ENCODE results near the gene CACNA1B. TPM values are rescaled to one million over a fixed set of nuclear protein-coding genes. Genes with fewer than 3 reads are reported as not detected.
"Not testable (repeated sequence)": the region's sequence is repeated elsewhere in the genome, so short reads cannot be mapped to it uniquely, and the experiment has no call there.

The CACNA1B gene
- total RNA-seq, 1 donor from 2014 or later = 0.07 TPM

DNA sequence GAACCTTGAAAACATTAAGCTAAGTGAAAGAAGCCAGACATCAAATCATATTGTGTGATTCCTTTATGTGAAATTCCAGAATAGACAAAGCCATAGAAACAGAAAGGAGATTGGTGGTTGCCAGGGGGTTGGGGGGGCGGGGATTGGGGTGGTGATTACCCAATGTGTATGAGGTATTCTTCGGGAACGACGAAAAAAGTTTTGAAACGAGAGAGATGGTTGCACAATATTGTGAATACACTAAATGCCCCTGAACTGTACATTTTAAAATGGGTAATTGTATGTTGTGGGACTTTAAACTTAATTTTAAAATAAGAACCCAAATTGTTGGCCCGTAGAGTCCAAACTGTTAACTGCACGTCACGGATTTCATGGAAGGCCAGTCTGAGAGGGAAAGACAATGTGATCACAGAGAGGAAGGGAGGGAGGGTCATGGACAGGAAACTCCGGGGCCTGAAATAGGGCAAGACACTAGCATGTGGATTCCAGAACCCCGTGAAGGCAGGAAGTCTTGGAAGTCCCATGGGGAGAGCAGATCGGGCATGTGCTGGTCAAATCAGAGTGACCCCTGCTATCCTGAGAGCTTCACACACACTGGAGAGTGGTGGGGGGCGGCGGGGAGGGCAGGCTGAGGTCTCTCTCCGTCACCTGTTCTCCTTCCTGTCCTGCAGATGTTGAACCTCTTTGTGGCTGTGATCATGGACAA, 218.4 kb downstream of the CACNA1B start:
- no peak for DNase-seq (ENCODE audit: low read depth, low spot score)

DNA sequence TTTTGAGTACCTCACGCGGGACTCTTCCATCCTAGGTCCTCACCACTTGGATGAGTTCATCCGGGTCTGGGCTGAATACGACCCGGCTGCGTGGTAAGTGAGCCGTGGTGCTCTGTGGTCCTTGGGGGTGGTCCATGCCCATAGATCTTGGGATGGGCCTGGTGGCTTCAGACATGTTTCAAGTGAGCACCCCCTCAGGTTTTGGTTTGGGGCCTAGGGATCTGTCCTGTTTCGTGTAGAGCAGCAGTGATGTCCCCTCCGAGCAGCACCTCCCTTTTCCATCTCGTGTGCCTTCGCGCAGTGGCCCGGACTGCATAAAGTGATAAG, 218.9 kb downstream of the CACNA1B start:
- DNase-seq (ENCODE audit: low read depth, low spot score) = no peak

DNA sequence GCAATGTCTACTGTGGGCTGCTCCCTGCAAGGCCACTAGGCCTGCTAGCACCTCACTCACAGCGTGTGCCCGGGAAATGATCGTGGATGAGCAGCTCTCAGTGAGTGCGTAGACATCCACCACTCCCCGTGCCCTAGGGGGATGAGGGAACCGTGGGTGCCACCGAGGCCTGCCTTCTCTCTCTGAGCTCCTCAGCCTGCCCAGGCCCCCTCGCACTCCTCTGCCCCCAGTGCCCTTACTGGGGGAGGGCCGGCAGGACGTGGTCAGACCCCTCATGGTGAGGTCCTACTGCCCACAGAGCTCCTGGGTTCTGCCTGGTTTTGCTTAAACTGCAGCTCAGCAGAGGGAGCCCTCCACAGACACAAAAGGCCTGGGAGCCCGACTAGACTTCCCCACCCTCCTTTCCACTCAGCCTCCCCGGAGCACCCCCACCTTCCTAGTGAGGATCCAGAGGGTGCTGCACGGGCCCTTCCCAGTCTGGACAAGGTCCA, 220.0 kb downstream of the CACNA1B start:
- DNase-seq (ENCODE audit: low read depth, low spot score) = no peak

DNA sequence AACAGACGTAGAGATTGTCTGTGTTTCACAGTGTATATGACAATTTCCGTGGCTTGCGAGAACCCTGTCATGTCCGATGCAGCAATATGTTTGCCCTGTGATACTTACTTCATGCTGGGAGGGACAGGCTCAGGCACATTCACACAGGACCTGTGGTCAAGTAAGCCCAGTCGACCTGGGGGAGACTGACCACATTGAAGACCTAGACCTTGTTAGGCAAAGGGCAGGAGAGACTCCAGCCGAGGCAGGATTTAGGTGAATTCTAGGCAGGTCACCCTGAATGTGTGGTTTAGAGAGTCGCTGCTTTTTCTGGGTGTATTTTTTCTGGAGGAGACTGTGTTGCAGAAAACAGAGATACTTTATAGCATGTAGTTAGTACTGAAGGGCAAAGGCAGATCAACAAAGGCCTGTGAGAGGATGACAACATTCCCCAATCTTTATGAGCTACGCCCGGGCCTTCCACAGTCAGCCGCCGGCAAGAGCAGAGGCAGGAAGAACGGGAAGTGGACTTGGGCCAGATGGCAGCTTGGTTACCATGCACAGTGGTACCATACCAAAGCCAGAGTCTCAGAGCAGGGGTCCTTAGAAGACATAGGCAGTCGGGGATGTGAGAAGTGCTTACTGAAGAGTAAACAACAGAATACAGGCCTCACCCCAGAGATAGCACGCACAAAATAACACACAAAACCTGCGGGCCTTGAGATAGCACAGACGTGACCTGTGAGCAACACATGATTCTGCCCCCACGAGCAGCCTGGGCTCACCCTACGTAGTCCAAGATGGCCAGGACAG, 220.7 kb downstream of the CACNA1B start:
- DNase-seq (ENCODE audit: low read depth, low spot score) = no peak

DNA sequence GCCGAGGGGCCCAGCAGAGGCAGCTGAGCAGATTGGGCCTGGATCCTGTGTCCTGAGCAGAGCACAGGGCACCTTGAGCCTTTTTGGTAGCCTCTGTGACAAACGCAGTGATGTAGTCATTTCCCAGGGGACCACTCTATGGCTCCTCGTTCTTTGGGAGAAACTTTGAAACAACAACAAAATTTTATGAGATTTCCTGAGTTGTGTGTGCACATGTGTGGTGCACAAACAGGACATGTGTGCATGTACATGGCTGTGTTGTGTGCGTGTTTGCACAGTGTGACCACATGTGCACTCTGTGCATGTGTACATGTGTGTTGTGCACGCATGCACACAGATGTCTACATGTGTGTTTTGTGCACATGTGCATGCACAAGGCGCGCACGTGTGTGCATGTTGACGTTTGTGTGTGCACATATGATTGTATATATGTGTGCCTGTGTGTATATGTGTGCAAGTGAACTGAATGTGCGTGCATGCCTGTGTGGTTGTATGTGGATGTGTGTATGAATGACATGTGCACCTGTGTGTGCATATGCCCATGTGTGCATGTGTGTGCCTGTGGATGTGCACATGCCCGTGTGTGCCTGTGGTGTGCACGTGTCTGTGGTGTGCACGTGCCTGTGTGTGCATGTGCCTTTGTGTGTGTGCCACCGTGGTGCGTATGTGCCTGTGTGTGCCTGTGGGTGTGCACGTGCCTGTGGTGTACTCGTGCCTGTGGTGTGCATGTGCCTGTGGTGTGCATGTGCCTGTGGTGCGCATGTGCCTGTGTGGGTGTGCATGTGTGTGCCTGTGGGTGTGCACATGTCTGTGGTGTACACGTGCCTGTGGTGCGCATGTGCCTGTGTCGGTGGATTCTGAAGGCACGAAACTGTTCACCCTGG, 221.6 kb downstream of the CACNA1B start:
- DNase-seq (ENCODE audit: low read depth, low spot score) = no peak

DNA sequence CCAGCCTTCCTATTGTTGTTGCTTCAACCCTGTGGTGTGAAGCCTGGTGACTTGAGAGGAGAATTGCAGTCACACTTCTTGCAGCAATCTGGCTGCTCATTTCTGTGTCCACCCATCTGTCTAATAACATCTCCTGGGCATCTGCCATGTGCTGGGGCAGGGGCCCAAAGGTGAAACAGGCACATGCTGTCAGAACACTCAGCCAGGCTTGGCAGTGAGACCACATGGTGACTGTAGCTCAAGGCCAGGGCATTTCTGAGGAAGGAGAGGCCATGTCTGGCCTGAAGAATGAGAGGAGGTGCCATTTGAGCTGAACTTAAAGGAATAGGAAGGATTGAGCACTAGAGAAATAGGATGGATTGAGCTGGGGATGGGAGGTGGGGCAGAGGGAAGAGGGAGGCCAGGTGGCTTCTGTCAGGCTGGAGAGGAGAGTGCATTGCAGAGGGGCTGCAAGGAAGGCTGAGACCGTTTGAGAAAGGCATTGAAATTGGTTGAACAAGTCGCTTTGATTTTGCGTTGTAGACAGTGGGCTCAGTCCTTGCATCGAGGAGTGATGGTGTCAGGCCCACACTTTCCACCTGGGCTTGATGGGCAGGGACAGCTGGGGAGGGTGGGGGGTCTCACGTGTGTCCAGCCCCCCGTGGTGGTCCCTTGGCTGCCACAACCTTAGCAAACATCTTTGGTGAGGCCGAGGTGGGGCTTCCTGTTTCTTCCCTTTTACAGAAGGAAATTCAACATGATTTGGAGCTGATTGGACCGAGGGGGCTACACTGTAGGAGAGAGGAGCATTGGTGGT, 222.4 kb downstream of the CACNA1B start:
- DNase-seq (ENCODE audit: low read depth, low spot score) = no peak

DNA sequence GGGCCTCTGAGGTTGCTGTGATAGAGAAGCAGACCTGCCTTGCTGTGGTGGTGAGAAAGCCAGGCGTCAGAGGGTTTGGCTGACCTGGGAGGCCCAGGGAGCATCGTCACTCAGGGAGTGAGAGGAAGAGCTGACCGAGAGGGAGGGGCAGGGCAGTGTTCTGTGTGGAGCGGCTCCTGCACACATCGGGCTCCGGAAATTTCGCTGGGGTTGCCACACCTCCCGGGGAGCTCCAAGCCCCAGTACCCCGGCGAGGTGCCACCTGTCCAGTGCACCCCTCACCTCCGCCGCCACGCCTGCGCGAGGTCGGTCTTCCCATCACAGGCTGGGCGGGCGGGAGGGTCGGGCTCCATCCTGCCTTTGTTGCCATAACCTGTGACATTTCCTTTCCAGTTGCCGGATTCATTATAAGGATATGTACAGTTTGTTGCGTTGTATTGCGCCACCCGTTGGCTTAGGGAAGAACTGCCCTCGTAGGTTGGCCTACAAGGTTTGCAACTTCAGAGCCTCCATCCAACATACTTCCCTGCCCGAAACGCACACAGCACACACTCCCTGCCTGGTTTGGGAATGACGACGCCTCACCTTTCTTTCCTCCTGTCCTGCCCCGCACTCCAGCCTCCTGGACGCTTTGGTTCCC, 223.2 kb downstream of the CACNA1B start:
- DNase-seq (ENCODE audit: low read depth, low spot score) = no peak

DNA sequence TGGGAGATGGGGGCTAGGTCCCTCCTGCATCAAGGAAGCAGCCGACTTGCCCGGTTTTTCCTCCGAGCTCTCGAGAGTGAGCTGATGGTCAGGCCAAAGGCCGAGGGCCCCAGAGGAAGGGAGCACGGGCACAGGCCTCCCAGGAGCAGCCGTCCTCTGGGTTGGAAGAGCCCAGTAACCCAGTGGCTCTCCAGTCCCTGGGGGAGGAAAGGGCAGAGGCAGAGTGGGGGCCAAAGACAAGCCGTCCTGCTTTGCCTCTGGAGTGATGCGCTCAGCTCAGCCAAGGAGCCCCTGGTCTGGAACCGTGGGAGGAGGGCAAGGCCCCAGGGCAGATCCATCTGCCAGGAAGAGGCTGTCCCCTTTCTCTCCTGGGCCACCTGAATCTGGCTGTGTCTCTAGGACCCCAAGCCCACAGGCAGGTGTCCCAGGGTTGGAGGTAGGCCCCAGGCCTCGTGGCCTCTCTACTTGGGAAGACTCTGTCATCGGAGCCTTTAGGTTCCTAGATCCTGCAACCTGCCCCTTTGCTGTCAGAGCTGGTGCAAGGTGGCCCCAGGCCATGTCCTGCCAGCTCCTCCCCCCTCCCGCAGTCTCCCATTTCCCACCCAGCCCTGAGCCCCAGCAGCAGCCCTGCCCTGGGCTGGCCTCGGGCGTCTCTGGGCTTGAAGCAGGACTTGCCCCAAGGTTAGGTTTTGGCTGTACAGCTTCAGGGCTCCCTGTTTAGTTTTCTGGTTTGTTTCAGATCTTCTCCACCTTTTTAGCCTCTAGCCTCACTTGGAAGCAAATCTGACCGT, 224.1 kb downstream of the CACNA1B start:
- DNase-seq (ENCODE audit: low read depth, low spot score) = no peak

DNA sequence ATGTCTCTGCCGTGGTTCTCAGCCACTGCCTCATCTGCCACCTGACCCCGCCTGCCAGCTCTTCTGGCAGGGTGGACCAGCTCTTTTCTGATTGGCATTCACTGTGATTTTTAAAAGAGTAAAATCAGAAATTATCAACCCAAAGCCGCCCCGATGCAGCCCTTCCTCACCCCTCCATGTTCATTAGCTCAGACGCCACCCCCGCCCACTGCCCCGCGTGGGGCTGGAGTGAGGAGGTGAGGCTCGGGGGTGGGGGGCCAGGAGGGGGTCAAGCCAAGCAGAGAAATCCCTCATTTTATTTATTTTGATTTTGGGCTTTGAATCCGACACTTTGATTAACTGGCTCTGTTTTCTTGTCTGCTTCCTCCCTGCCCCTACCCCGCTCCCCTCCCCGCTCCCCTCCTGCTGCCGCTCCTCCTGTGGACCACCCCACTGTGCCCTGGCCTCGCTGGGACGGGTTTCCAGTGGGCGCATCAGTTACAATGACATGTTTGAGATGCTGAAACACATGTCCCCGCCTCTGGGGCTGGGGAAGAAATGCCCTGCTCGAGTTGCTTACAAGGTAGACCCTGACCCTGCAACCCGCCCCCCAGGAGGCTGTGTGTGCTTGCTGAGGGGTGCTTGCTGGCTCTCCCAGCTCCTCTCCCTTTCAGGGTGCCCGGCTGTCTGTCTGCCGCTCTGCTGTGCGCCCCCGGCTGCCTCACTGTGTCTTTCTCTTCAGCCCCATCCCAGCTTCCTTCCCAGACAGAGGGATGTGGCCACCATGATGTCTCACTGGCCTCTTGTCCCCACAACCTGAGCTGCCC, 224.9 kb downstream of the CACNA1B start:
- DNase-seq (ENCODE audit: low read depth, low spot score) = no peak

DNA sequence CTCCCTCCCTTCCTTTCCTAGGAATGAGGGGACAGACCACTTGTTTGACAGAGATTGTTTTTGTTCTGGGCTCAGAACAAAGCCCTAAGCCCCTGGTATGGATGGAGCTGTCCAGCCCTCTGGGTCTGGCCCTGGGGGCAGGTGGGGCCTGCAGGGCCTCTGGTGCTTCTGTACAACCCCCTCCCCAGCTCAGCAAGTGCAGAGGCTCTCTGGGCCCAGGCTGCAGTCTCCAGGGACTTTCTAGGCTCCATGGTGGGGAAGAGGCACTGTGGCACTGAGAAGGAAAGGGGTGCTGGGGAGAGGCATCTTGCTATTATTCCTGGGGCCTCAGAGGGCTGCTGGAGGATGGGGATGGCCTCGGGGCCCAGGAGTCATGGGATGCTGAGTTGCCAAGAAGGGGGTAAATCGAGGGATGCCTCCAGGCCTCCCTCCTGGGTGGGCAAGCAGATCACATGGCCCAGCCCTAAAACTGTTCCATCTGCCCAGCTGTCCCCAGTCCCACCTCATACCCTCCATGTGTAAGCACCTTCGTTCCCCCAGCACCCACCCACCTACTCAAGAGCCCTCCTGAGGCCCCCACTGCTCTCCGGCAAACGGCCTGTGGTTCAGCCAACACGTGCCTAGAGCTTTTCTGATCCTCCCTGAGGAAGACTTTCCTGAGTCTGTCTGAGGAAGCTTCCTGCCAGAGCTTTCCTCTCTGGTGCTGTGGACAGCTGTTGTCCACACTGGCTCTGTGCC, 225.7 kb downstream of the CACNA1B start:
- no peak for DNase-seq (ENCODE audit: low read depth, low spot score)

DNA sequence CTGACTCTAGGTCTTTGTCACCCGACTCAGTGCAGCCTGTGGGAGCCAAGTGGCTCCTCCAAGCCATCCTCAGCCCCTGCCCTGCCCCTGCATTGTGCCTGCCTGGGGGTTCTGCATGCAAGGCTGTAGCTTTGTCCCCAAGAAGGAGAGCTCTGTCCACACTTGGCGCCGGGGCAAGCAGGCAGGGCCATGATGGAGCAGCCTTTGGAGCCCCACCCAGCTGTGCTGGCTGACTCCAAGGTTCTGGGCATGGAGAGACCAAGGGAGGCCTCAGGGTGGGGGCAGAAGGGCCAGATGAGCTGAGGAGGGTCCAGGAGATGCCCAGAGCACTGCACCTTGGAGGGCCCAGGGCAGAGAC, 226.2 kb downstream of the CACNA1B start:
- DNase-seq (ENCODE audit: low read depth, low spot score) = no peak

DNA sequence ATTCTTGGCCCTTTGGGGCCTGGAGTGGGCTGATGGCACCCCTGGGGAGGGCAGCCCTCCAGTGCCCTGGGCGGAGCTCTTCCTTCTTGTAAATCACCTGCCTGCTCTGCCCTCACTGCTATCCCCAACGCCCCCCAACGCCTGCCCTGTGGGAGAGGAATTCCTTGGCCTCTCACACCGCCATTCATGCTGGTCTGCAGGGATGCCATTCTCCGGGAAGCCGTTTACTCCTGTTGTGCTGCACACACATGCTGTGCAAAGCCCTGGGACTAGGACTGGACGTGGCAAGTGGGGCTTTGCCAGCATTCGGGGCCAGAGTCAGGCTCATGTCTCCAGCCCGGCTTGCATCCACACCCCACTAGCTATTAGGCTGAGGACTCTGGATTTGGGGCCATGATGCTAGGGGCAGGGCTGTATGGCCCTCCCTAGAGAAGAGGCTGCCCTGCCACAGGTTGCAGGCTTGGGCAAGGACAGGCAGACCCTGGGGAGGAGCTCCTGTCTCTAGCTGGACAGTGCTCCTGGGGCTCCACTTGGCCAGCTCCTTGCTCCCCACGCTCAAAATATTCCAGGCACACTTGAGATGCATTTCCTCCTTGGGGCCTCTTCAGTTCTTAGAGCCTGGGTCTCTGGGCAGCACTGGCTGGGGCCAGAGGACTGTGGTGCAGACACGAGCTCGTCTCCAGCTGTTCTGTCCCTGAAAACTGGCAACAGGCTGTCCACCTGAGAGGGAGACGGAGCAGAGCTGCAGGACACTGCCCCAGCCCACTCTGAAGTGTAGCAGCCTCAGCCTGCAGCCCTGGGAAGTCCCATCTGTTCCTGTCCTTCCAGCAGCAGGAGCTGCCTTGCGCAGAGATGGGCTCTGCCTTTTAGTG, 226.9 kb downstream of the CACNA1B start:
- no peak for DNase-seq (ENCODE audit: low read depth, low spot score)

DNA sequence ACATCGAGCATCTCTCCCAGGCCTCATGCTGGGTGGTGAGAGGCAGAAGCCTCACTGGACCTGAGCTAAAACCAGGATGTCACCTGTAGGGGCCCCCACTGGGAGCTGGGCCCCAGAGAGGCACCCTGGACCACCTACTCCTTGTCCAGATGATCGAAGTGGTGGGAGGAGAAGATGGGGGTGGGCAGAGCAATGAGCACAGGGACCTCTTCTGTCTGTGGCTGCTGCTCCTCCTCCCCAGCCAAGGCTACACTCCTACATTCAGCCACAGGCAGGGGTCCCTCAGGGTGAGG, 227.5 kb downstream of the CACNA1B start:
- DNase-seq (ENCODE audit: low read depth, low spot score) = no peak

DNA sequence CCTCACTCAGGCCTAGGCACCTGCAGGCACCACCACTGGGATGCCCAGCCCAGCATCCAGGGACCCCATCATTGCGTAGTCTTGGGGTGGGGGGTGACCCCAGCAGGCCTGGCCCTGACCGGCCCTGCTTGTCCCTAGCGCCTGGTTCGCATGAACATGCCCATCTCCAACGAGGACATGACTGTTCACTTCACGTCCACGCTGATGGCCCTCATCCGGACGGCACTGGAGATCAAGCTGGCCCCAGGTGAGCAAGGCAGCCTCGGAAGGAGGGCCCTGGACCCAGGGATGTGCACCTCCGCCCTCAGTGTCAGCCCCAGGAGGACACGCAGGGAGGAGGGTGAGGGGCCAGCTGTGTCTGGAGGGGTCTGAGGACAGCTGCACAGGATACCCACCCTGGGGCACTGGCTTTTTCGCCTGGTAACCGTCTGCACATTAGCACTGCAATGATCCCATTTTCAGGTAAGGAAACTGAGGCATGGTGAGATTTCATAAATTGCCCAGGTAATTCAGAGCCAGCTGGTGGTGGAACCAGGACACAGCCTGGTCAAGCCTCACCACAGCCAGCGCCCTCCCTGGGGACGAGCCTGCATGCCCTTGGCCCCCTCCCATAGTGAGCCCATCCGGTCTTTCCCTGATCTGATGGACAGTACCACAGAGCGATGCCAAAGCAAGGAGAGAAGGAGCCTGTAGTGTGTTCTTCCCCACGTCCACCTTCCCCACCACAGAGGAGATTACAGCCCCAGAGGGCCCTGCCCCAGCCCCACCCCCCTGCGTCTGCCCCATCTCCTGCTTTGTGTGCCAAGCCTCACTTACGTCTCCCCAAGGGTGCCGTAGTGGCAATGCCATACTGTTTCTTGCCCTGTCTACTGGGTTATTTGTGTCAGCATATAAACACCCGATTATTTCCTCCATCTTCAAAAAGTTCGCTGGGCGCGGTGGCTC, 228.3 kb downstream of the CACNA1B start:
- DNase-seq (ENCODE audit: low read depth, low spot score) = no peak

DNA sequence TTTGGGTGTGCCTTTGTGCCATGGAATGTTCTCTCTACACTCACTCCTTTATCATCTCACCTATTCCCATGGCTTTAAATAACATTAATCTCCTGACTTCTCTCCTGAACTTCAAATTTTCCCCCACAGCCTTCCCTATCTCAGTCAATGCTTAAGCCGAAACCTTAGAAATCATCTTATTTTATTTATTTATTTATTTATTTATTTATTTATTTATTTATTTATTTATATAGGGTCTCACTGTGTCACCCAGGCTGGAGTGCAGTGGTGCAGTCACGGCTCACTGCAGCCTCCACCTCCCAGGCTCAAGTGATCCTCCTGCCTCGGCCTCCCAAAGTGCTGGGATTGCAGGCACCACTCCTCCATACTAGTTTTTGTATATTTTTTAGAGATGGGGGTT, 229.5 kb downstream of the CACNA1B start:
- not testable (repeated sequence) for DNase-seq (ENCODE audit: low read depth, low spot score)

DNA sequence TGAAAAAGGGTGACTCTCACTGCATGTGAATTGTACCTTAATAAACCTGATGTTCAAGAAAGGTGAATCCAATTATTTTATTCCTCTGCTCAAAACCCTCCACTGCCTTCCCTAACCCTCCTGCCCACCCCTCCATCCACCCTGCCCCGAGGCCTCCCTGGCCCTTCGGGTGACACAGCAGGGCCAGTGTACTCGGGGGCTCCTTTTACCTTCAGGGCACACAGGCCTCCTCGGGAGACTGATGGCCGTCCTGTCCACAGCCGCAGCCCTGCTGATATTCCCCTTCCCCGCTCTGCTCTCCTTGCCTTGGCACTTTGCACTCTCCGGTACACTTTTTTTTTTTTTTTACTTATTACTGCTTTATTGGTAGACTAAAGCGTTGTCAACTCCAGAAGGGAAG, 234.0 kb downstream of the CACNA1B start:
- no peak for DNase-seq (ENCODE audit: low read depth, low spot score)

Measured in pulmonary artery endothelial cell (primary cell).